Body of pancreas (tissue), 4 donors: ENCODE results near the gene MYOM1. TPM values are rescaled to one million over a fixed set of nuclear protein-coding genes. Genes with fewer than 3 reads are reported as not detected.

Experiments
- ATAC-seq: fragments of 150-250 bp; one replicate; pipeline ENCODE4 v1.9.1; 2016
- DNase-seq, 4 donors: peaks; one replicate each; pipeline ENCODE4 v3.0.0-alpha.2; 2019
- H3K27ac ChIP-seq, 4 donors: fragments of 200-600 bp; sonication (generic); 1 replicate in 3 of 4; 2 replicates in 1 of 4; pipeline versions ENCODE4 v1.5.1 to v1.6.1; 2016 to 2019; ENCODE audit warnings: mild to moderate bottlenecking in 1 of 4, mixed read lengths in 1 of 4, moderate library complexity in 1 of 4
- H3K27me3 ChIP-seq, 2 donors: fragments of 200-600 bp; sonication (generic); one replicate each; pipeline ENCODE4 v1.6.0; 2016; ENCODE audit warnings: mild to moderate bottlenecking in 1 of 2
- H3K36me3 ChIP-seq, 2 donors: fragments of 200-600 bp; sonication (generic); replicated peaks in 1 of 2; 2 replicates each; pipeline ENCODE4 v1.5.1; 2016; ENCODE audit warnings: low read depth in 2 of 2; ENCODE audit not compliant: insufficient read depth in 1 of 2
- H3K4me1 ChIP-seq: fragments of 200-600 bp; sonication (generic); one replicate; pipeline ENCODE4 v1.6.0; 2016
- H3K4me3 ChIP-seq, 2 donors: fragments of 200-600 bp; sonication (generic); 1 replicate in 1 of 2; 2 replicates in 1 of 2; pipeline ENCODE4 v1.5.1; 2016 to 2019
- H3K9me3 ChIP-seq, 3 donors: fragments of 200-600 bp; sonication (generic); 1 replicate in 2 of 3; 2 replicates in 1 of 3; pipeline ENCODE4 v1.5.1; 2016
- CTCF ChIP-seq, 7 experiments: fragments of 450-650 bp in 4 of 7; fragments of 200-600 bp in 3 of 7; sonication (generic) in 3 of 7; IDR thresholded peaks; one replicate each; pipeline ENCODE4 v1.5.1; 2016 to 2019; ENCODE audit warnings: antibody characterized with exemption in 7 of 7
- POLR2A ChIP-seq, 3 donors: fragments of 450-650 bp; IDR thresholded peaks; one replicate each; pipeline ENCODE4 v1.6.1; 2016; ENCODE audit warnings: antibody characterized with exemption in 3 of 3, mild to moderate bottlenecking in 2 of 3
- WGBS, 2 donors: methylation state at CpG; one replicate each; pipeline ENCODE4 v1.1.5; 2017; 5-methylcytosine and 5-hydroxymethylcytosine counted together
- intact Hi-C: fragments of 100-400 bp; cut with DNase I; formaldehyde crosslinking; loops from one replicate; pipeline ENCODE4 v1.15.1; 2023
- total RNA-seq, 2 donors: library from RNA; depleted of rRNA; stranded (reverse); fragments of >200 nt; gene quantifications; one replicate each; pipeline ENCODE4 v1.1.0, GENCODE V29; 2016

MYOM1 gene
- total RNA-seq, 2 donors from 2014 or later: 10.9 to 21.8 TPM

GRCh38 chr18:3177902-3178687 lies 41.7 kb downstream of the MYOM1 start:
- TF ChIP-seq POLR2A (IDR thresholded peaks at IDR 0.05) (peak in 2 of 3 donors; percentile 13 to 38), CTCF (IDR thresholded peaks at IDR 0.05) (no peak)
- H3K9me3 ChIP-seq: no peaks in the 10 kb centered on the region
- ATAC-seq (no peak), DNase-seq (peak in 2 of 4 donors; percentile 21 to 83)
- intact Hi-C loops: no loop called here
- H3K4me1 ChIP-seq: peaks cover 12% of the 10 kb centered on the region
- WGBS, 2 donors: 75 to 90% methylated on average over 15 of the region's 15 CpGs
- no peaks in the 10 kb centered on the region for H3K36me3 ChIP-seq
- H3K27ac ChIP-seq: peak overlapping the region in 1 of 4 donors; percentile 68
- no peak overlapping the region for H3K4me3 ChIP-seq
- H3K27me3 ChIP-seq: no peaks in the 10 kb centered on the region

- no peaks in the 10 kb centered on the region for H3K36me3 ChIP-seq
- no peak for TF ChIP-seq POLR2A (IDR thresholded peaks at IDR 0.05)
- TF ChIP-seq CTCF (IDR thresholded peaks at IDR 0.05): no peak
- ATAC-seq: peak; percentile 57
Observed at GRCh38 chr18:3175195-3175758, 44.5 kb downstream of the MYOM1 start.

GRCh38 chr18:3172097-3172496 lies 47.7 kb downstream of the MYOM1 start:
- ATAC-seq: peak; percentile 45
- no peaks in the 10 kb centered on the region for H3K9me3 ChIP-seq
- WGBS, 2 donors: 41 to 55% methylated on average over 3 of the region's 3 CpGs
- no peak overlapping the region for H3K4me3 ChIP-seq
- no peak for DNase-seq
- H3K27me3 ChIP-seq: no peaks in the 10 kb centered on the region
- no peaks in the 10 kb centered on the region for H3K36me3 ChIP-seq
- H3K4me1 ChIP-seq: peaks cover 22% of the 10 kb centered on the region
- TF ChIP-seq POLR2A (IDR thresholded peaks at IDR 0.05) (no peak), CTCF (IDR thresholded peaks at IDR 0.05) (no peak)
- intact Hi-C loops: no loop called here
- peak overlapping the region in 3 of 4 donors; percentile 27 to 60 (median 47) for H3K27ac ChIP-seq

More at GRCh38 chr18:3175195-3175758, 44.5 kb downstream of the MYOM1 start:
- no peak for DNase-seq
- WGBS, 2 donors: 22 to 25% methylated on average over 2 of the region's 2 CpGs
- H3K27ac ChIP-seq: peak overlapping the region; percentile 25 to 62 (median 49)
- no peaks in the 10 kb centered on the region for H3K27me3 ChIP-seq
- H3K4me1 ChIP-seq: peaks cover 22% of the 10 kb centered on the region
- no peaks in the 10 kb centered on the region for H3K9me3 ChIP-seq
- no peak overlapping the region for H3K4me3 ChIP-seq
- intact Hi-C loops: no loop called here

- WGBS, 2 donors: 45 to 46% methylated on average over 4 of the region's 4 CpGs
- intact Hi-C loops: no loop called here
- Histone ChIP-seq H3K4me1 (peaks cover 22% of the 10 kb centered on the region), H3K27ac (peak overlapping the region in 3 of 4 donors; percentile 27 to 60 (median 47)), H3K27me3 (no peaks in the 10 kb centered on the region), H3K9me3 (no peaks in the 10 kb centered on the region), H3K4me3 (no peak overlapping the region), H3K36me3 (no peaks in the 10 kb centered on the region)
- no peak for DNase-seq
- TF ChIP-seq POLR2A (IDR thresholded peaks at IDR 0.05) (no peak), CTCF (IDR thresholded peaks at IDR 0.05) (no peak)
- no peak for ATAC-seq
Observed at GRCh38 chr18:3171631-3172030, 48.1 kb downstream of the MYOM1 start.
